ENCODE data around the gene TIMM23.

Gene TIMM23

DNA sequence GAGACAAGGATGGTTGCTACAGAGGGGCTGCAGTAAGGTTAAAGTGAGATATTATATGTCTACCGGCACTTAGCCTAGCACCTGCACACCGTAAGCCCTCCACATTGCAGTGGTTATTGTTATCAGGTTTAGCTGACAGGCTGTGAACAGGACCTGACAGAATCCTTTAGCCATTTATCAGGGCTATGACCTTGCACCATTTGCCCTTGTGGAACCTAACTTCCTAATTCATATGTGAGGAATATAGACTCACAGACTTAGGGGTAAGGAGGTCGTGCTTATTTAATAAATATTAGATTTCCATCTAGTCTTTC lies 48.0 kb downstream of the TIMM23 start:
- Histone ChIP-seq H3K9me3 (ENCODE audit: control insufficient read depth, low read length) (no peaks in the 10 kb centered on the region), H3K27ac (ENCODE audit: insufficient read depth, low read depth, low read length, poor library complexity, severe bottlenecking) (no peak overlapping the region), H3K4me3 (ENCODE audit: insufficient read depth, low read depth, low read length) (no peak overlapping the region), H3K36me3 (ENCODE audit: control insufficient read depth, insufficient read depth, low read length) (no peaks in the 10 kb centered on the region), H3K27me3 (ENCODE audit: control insufficient read depth, insufficient read depth, low read length, poor library complexity, severe bottlenecking) (no peaks in the 10 kb centered on the region), H3K4me1 (ENCODE audit: control insufficient read depth, insufficient read depth, low read length) (no peaks in the 10 kb centered on the region)
- 92 to 94% methylated on average over 2 of the region's 3 CpGs for WGBS, 2 experiments

DNA sequence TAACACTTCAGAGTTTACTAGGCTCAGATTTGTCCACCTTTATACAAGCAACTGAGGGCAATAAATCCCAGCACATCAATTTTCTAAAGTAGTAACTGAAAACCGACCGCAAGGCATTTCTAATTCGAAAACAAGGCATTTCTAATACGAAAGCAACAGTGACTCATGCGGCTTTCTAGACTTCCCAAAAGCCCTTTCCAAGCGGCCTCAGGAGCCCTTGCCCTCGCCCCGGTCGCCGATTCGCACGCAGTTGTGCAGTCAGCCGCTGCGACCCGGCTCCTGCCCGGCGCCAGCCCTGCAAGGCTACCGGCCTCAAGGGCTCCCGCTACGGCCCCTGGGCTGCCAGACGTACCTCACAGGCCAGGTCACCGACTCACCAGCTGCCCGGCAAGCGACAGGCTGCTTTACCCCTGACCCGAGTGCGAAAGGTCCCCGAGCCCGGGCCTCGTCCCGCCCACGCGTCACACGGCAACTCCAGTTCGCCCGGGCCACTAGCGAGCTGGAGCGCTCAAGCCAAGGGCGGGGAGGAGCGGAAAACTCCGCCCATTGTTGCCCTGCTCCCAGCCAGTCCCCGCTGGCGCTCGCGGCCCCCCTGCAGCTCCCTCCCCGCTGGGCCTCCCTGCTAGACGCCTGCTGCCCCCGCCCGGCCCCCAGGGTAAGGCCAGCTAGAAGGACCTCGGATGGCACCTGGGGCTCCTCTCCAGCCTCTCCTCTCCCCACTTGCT lies 50.9 kb downstream of the TIMM23 start:
- 1% methylated on average over 49 of the region's 49 CpGs for WGBS, 2 experiments
- Histone ChIP-seq H3K4me1 (ENCODE audit: control insufficient read depth, insufficient read depth, low read length) (no peaks in the 10 kb centered on the region), H3K4me3 (ENCODE audit: insufficient read depth, low read depth, low read length) (peak overlapping the region; percentile 58), H3K27ac (ENCODE audit: insufficient read depth, low read depth, low read length, poor library complexity, severe bottlenecking) (peak overlapping the region; percentile 57), H3K27me3 (ENCODE audit: control insufficient read depth, insufficient read depth, low read length, poor library complexity, severe bottlenecking) (no peaks in the 10 kb centered on the region), H3K9me3 (ENCODE audit: control insufficient read depth, low read length) (no peaks in the 10 kb centered on the region), H3K36me3 (ENCODE audit: control insufficient read depth, insufficient read depth, low read length) (no peaks in the 10 kb centered on the region)

DNA sequence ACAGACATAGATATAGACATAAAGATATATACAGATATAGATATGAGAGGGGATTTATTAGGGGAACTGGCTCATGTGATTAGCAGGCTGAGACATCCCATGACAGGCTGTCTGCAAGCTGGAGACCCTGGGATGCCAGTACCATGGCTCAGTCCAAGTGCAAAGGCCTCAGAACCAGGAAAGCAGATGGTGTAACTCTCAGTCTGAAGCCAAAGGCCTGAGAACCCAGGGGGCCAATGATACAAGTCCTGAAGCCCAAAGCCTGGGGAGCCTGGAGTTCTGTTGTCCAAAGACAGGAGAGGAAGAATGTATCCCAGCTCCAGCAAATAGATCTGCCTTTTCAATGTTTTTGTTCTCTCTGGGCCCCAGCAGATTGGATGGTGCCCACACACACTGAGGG lies 52.7 kb downstream of the TIMM23 start:
- Histone ChIP-seq H3K4me3 (ENCODE audit: insufficient read depth, low read depth, low read length) (no peak overlapping the region), H3K27ac (ENCODE audit: insufficient read depth, low read depth, low read length, poor library complexity, severe bottlenecking) (no peak overlapping the region), H3K36me3 (ENCODE audit: control insufficient read depth, insufficient read depth, low read length) (no peaks in the 10 kb centered on the region), H3K9me3 (ENCODE audit: control insufficient read depth, low read length) (no peaks in the 10 kb centered on the region), H3K27me3 (ENCODE audit: control insufficient read depth, insufficient read depth, low read length, poor library complexity, severe bottlenecking) (no peaks in the 10 kb centered on the region), H3K4me1 (ENCODE audit: control insufficient read depth, insufficient read depth, low read length) (peaks cover 11% of the 10 kb centered on the region)

DNA sequence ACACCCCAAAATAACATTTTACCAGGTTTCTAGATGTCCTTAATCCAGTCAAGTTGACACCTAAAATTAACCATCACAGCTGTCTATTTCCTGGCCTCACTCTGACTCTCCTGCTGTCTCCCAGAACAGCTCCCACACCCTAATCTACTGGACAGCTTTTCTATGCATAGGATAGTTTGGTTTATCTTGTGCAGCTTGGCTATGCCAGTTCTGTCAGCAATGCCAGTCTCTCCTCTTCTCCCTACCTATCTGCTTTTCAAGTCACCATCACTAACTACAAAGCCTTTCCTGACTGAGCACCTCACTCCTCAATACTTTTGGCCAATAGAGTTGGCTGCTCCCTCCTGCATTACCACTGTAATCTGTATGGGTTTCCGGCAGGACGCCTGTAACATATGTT lies 53.1 kb downstream of the TIMM23 start:
- no peak overlapping the region for H3K4me3 ChIP-seq (ENCODE audit: insufficient read depth, low read depth, low read length)
- no peaks in the 10 kb centered on the region for H3K9me3 ChIP-seq (ENCODE audit: control insufficient read depth, low read length)
- H3K27me3 ChIP-seq (ENCODE audit: control insufficient read depth, insufficient read depth, low read length, poor library complexity, severe bottlenecking) = no peaks in the 10 kb centered on the region
- H3K27ac ChIP-seq (ENCODE audit: insufficient read depth, low read depth, low read length, poor library complexity, severe bottlenecking) = no peak overlapping the region
- no peaks in the 10 kb centered on the region for H3K36me3 ChIP-seq (ENCODE audit: control insufficient read depth, insufficient read depth, low read length)
- H3K4me1 ChIP-seq (ENCODE audit: control insufficient read depth, insufficient read depth, low read length) = peaks cover 11% of the 10 kb centered on the region
- WGBS, 2 experiments = 95 to 97% methylated on average over 2 of the region's 2 CpGs

DNA sequence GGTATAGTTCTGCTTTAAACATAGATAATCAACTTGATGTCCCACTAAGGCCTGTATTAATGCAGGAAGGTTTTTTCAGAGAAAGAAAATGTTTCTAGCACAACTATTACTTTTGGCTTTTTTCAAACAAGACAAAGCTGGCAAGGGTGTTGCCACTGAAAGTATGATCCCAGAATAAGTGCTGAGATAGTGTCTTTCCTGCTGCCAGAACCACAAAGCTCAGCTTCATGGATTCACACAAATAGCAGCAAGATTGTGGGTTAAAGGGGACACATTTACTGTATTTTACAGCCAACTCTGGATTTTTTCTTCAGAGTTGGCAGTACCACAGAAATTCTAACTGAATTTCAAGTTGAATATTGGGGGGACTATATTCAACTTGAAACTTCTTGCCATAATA lies 53.8 kb downstream of the TIMM23 start:
- H3K9me3 ChIP-seq (ENCODE audit: control insufficient read depth, low read length) = no peaks in the 10 kb centered on the region
- no peaks in the 10 kb centered on the region for H3K36me3 ChIP-seq (ENCODE audit: control insufficient read depth, insufficient read depth, low read length)
- H3K4me3 ChIP-seq (ENCODE audit: insufficient read depth, low read depth, low read length) = no peak overlapping the region
- peaks cover 11% of the 10 kb centered on the region for H3K4me1 ChIP-seq (ENCODE audit: control insufficient read depth, insufficient read depth, low read length)
- H3K27ac ChIP-seq (ENCODE audit: insufficient read depth, low read depth, low read length, poor library complexity, severe bottlenecking) = no peak overlapping the region
- H3K27me3 ChIP-seq (ENCODE audit: control insufficient read depth, insufficient read depth, low read length, poor library complexity, severe bottlenecking) = no peaks in the 10 kb centered on the region

DNA sequence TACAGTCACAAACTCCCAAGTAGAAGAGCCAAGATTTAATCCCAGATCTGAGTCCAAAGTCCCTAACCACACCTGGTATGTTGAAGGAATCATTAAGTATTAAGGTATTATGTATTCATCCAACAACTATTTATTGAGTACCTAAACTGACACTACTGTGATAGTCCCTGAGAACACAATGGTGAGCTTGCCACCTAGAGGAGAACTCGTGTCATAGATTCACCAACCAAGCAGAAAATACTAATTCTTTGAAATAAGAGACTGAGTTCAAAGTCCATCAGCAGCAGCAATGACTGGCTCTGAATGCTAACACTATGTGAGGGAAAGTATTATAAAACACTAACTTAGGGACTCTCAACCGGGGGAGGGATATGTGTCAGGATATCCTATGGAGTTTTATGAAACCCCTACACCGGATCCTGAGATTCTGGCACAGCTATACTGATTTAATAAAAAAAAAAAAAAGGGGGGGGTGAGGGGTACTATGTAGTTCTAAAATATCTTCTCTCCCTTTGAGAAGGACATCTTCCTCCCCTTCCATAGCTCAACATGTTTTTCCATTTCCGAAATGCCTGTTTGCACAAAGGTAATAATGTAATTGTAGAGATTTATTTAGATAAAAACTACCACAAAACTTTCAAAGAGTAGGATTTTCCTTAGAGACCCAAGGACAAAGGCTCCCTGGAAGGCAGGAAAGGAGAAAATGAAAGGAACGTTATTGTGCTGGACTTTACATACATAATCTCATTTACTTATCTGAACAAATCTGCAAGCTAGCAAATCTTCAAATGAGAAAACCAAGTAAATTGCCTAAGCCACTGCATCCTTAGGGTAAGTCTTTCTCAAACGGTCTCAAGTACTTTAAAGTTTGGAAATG lies 56.5 kb downstream of the TIMM23 start:
- no peaks in the 10 kb centered on the region for H3K36me3 ChIP-seq (ENCODE audit: control insufficient read depth, insufficient read depth, low read length)
- WGBS, 2 experiments = 17 to 36% methylated on average over 4 of the region's 6 CpGs
- H3K27me3 ChIP-seq (ENCODE audit: control insufficient read depth, insufficient read depth, low read length, poor library complexity, severe bottlenecking) = no peaks in the 10 kb centered on the region
- H3K4me3 ChIP-seq (ENCODE audit: insufficient read depth, low read depth, low read length) = peak overlapping the region; percentile 71
- peaks cover 11% of the 10 kb centered on the region for H3K4me1 ChIP-seq (ENCODE audit: control insufficient read depth, insufficient read depth, low read length)
- no peak overlapping the region for H3K27ac ChIP-seq (ENCODE audit: insufficient read depth, low read depth, low read length, poor library complexity, severe bottlenecking)
- no peaks in the 10 kb centered on the region for H3K9me3 ChIP-seq (ENCODE audit: control insufficient read depth, low read length)

DNA sequence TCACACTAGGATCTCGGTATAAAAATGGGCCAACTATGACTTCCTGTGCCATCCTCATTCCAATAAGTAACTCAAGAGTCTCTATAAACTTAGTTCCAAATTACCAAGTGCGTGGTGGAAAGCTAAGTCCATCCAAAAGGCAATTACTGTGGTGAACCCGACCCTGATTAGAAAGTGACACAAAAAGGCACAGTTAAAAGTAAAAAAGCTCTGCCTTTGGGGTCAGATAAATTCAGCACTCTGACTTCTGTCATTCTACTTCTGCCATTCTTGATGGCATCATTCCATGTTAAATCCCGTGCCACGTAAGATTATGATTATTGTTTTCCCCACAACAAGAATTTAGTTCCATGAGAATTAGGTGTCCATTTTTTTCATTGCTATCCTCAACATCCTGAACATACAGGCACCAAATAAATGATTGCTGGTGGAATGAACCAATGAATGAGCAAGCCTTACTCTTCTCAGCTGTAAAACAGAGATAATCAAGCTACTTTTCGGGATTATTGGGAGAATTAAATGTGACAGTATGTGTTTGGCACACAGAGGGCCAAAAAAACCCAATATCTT lies 57.3 kb downstream of the TIMM23 start:
- no peaks in the 10 kb centered on the region for H3K27me3 ChIP-seq (ENCODE audit: control insufficient read depth, insufficient read depth, low read length, poor library complexity, severe bottlenecking)
- no peaks in the 10 kb centered on the region for H3K36me3 ChIP-seq (ENCODE audit: control insufficient read depth, insufficient read depth, low read length)
- peaks cover 11% of the 10 kb centered on the region for H3K4me1 ChIP-seq (ENCODE audit: control insufficient read depth, insufficient read depth, low read length)
- H3K27ac ChIP-seq (ENCODE audit: insufficient read depth, low read depth, low read length, poor library complexity, severe bottlenecking) = no peak overlapping the region
- H3K4me3 ChIP-seq (ENCODE audit: insufficient read depth, low read depth, low read length) = peak overlapping the region; percentile 71
- H3K9me3 ChIP-seq (ENCODE audit: control insufficient read depth, low read length) = no peaks in the 10 kb centered on the region
- 55 to 70% methylated on average over 6 of the region's 6 CpGs for WGBS, 2 experiments

DNA sequence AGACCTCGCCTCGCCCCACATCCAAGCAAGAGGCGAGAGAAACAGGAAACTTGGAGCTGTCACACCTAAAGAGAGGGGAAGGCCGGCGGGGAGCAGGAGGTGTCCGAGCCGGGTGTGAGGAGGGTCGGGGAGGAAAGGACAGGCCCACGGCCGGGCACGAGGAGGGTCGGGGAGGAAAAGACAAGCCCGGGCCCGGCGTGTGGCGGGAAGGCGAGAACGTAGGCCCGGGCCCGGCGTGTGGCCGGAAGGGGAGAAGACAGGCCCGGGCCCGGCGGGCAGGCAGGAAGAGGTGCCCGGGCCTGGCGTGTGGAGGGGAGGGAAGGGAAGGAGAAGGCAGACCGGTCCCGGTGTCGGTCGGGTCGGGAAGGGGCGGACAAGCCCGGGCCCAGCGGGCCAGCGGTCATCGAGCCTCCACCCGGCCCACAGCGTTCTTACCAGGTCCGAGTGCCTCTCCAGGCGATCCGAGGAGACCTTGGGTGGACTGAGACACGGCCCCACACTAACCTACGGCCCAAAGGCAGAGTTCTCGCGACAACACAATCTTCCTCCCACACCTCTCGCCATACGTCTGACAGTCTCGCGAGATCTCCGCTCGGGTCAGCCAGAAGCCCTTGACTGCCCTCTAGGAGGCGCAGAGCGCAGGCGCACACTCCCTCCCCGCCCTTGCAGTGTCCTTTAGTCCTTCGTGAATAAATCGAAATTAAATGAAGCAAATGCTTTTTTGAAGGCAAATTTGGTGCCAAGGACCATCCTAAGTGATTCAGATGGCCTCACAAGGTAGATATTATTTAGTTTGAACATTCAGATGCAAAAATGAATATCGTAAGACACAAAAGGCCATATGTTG lies 58.0 kb downstream of the TIMM23 start, which contains the start of gene NCOA4:
TSS of gene NCOA4 (minus strand) at position 533 of the 847 bp plus-strand sequence. CDS start 13,943 bp downstream, outside the sequence.
- Histone ChIP-seq H3K4me1 (ENCODE audit: control insufficient read depth, insufficient read depth, low read length) (peaks cover 11% of the 10 kb centered on the region), H3K36me3 (ENCODE audit: control insufficient read depth, insufficient read depth, low read length) (no peaks in the 10 kb centered on the region), H3K4me3 (ENCODE audit: insufficient read depth, low read depth, low read length) (peak within 1 kb of the TSS; percentile 71), H3K27ac (ENCODE audit: insufficient read depth, low read depth, low read length, poor library complexity, severe bottlenecking) (no peak within 1 kb of the TSS), H3K27me3 (ENCODE audit: control insufficient read depth, insufficient read depth, low read length, poor library complexity, severe bottlenecking) (no peaks in the 10 kb centered on the region), H3K9me3 (ENCODE audit: control insufficient read depth, low read length) (no peaks in the 10 kb centered on the region)
- 2% methylated on average over 59 of the region's 59 CpGs for WGBS, 2 experiments

DNA sequence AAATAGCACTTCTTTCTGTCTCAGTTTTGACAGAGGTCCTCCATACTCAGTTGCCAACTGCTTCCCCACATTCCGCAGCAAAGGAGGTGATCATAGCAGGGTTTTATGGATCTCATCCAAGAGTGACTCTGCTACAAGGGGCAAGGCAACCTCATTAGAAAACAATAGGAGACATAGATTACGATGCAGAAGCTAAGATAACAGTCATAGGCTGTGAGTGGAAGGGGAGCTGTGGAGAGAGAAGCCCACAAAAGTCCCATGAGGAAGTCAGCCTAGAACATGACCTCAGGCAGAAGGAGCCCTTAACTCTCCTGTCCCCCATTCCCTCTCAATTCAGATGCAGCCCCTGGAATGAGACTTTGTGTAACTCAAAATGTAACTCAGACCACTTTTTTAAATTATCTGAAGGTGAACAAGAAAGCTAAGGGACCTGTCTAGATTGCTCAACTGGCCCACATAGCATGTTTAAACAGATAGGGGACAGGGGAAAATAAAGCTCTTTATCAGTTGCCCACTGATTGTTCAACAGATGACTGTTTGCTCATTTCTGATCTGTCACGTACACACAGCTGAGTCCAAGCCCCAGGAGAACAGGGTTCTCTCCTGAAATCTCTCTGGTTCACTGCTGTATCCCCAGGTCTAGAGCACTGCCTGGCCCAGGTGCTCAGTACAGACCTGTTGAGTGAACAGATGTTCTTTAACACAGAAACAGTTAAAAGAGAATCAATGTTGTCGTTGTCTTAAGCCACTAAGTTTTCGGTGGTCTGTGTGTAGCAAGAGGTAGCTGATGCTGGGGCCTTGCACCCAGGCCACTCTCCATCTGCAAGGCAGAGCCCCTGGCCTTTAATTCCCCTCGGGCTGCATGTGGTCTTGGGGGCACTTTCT lies 59.6 kb downstream of the TIMM23 start:
- 86 to 88% methylated on average over 6 of the region's 6 CpGs for WGBS, 2 experiments
- H3K27me3 ChIP-seq (ENCODE audit: control insufficient read depth, insufficient read depth, low read length, poor library complexity, severe bottlenecking) = no peaks in the 10 kb centered on the region
- no peaks in the 10 kb centered on the region for H3K9me3 ChIP-seq (ENCODE audit: control insufficient read depth, low read length)
- no peaks in the 10 kb centered on the region for H3K36me3 ChIP-seq (ENCODE audit: control insufficient read depth, insufficient read depth, low read length)
- H3K4me3 ChIP-seq (ENCODE audit: insufficient read depth, low read depth, low read length) = no peak overlapping the region
- H3K4me1 ChIP-seq (ENCODE audit: control insufficient read depth, insufficient read depth, low read length) = peaks cover 11% of the 10 kb centered on the region
- H3K27ac ChIP-seq (ENCODE audit: insufficient read depth, low read depth, low read length, poor library complexity, severe bottlenecking) = no peak overlapping the region
